NCI-H748 (cell line): ENCODE measurements around the gene NDUFS8.

ENCODE experiments used
- DNase-seq: peaks from one replicate; lab custom pipeline; 2025; ENCODE audit not compliant: unreplicated experiment; lab: John Stamatoyannopoulos, UW

Gene NDUFS8

DNA sequence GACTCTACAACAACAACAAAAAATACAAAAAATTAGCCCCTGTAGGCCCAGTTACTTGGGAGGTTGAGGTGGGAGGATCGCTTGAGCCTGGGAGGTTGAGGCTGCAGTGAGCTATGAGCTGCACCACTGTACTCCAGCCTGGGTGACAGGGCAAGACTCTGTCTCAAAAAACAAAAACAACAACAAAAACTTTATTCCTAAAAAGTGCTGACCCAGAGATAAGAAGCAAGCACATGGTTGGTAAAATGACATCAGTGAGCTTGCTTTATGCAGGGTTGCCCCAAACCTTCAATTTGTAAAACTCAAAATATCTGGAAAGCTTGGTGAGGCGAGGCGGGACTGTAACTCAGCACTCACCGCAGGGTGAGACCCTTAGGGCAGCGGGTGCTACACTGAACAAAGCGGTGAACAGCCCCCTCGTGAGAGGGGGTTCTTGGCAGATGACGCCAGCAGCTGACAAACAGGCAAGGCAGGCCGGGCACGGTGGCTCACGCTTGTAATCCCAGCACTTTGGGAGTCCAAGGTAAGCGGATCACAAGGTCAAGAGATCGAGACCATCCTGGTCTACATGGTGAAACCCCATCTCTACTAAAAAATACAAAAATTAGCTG lies 4.9 kb downstream of the NDUFS8 start:
- no peak for DNase-seq

DNA sequence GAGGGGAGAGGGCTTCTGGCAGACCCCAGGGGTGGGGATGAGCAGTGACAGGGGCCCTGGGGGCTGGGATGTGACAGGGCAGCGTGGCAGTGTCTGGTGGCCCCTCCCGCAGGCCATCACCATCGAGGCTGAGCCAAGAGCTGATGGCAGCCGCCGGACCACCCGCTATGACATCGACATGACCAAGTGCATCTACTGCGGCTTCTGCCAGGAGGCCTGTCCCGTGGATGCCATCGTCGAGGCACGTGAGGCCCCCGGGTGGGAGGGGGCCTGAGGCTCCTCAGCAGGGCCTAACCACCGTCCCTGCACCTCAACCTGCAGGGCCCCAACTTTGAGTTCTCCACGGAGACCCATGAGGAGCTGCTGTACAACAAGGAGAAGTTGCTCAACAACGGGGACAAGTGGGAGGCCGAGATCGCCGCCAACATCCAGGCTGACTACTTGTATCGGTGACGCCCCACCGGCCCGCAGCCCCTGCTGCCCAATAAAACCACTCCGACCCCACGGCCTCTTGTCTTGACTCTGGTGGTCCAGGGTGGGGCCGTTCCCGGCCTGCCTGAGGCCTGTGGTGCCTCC lies 5.7 kb downstream of the NDUFS8 start:
- DNase-seq: no peak

DNA sequence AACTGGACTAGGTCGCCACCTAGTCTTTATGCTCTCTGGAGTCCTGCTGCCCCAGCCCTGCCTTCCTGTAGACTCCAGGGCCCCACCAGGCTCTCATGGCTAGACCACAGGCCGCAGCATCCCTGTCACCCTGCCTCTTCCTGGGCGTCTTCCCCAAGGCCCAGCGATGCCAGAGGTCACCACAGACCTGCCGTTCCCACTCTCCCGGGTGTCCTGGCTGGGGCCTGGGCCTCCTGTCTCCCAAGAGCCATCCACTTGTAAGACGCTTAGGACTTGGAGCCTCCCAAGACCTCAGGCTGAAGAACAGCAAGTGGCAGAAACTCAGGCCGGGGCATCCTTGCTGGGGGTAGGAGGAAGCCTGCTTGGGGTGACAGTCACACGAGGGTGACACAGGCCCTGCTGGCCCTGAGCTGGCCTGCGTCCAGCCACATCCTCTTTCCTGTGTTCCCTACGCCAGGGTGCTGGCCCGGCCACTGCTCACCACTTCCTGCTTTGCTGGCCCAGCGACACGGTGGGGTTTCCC lies 6.3 kb downstream of the NDUFS8 start:
- no peak for DNase-seq

DNA sequence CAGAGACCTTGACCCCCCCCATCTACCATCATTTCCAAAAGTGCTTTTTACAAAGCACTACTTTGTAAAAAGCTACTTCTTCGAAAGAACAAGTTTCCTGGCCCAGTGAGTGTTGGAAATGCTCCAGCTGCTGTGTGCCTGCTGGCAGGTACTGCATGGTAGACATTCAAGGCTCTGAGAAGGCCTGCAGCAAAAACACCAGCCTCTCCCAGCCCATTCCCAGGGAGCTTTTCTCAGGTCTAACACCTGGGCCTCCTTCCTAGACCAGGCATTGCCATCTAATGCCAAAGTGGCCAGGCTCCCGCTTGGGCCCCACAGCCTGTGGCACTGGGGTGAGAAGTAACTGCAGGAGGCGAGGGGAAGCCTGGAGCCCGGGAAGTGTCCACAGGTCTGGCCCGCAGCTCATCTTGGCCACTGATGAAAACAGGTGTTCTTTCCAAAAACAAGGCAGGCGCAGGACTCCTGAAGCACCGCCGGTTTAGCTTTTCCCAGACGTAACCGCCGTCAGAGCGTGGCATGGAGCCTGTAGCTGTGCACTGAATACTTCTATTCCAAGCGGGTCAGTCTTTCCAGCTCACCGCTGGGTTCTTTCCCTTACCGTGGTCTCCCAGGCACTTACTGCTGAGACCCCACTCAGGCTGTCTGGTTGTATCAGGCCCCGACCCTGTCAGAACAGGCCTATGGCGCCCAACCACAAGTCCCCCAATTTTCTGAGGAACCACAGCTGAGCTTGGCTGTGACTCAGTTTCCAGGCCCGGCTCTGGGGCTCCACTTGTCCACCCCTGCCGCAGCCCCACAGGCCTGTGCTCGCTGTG lies 7.1 kb downstream of the NDUFS8 start:
- DNase-seq: no peak

DNA sequence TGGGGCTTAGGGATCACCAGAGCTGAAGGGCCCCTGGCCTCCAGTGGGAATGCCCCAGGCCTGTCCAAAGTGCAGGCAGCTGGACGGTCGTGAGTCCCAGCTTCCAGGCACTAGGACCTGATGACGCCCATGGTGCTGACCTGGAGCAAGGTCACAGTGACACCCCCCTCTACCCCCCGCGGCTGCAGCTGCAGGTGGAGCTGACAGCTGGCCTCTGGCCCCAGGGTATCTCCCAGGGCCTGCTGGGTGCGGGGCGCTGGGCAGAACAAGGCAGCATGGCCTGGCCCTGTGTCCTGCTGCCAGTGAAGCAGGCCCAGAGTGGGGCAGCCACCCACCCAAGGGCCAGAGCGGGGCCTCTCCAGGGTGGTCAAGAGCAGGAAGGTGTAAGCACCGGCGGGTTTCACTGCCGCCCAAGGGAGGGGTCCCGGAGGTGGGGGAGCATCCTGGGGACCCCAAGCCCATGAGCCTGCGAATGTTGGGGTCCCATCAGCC lies 7.8 kb downstream of the NDUFS8 start:
- DNase-seq: no peak

DNA sequence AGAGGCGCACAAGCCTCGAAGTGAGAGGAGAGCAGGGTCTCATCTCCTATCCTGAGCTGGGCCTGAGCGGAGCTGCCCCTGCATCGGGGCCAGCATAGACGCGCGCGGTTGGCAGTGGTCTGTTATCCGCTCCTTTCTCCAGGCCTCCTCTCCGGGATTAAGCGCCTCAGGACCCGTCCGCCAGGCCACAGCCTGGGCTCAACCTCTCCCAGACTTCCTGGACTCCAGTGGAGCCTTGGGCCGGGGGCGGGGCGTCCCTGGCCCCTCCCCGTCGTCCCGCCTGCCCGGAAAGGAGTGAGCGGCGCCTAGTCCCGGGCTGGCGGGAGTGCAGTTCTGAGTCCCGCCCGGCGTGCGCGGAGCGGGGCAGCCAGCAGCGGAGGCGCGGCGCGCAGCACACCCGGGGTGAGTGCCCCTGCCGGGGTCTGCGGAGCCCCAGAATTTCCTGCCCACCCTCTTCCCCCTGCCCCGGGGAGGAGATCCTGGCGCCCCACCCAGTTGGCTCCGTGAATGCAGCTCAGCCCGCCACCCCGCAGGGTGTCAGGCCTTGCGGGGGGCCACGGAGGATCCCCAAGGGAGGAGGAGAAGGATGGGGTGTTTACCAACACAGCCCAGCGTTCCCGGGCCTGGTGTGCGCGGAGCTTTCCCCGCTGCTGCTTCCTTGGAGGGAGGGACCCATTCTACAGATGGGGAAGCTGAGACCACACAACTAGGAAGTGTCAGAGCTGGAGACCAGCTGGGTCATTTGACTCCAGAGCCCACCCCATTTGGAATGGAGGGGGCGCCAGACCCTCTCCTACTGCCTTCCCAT lies 8.4 kb downstream of the NDUFS8 start, which contains the start of gene TCIRG1:
Gene TCIRG1 (plus strand): TSS at position 308 of the 808 bp plus-strand sequence. CDS start 2,247 bp downstream, outside the sequence.
- DNase-seq: no peak

DNA sequence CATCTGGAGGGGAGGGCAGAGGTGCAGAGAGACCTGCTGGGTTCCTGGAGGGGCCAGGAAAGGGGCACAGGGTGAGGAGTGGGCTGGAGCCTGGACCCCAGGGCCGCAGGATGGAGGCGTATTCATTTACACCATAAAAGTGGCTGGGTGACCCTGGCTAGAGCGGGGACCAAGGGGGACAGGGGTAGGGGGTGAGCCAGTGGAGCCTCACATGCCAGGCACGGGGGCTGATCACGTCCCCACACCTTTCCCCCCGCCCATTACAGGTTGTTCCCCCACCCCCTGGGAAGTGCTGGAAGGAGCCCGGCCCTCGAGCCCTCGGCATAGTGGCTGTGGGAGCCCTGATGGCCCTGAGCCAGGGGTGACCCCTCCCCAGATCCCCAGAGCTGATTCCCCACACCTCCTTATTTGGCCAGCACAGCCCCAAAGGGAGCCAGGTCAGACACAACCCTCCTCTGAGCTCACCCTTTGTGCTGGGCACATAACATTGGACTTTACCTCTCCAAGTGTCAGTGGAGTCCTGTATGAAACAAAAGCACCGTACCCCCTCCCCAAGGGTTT lies 9.1 kb downstream of the NDUFS8 start:
- no peak for DNase-seq

DNA sequence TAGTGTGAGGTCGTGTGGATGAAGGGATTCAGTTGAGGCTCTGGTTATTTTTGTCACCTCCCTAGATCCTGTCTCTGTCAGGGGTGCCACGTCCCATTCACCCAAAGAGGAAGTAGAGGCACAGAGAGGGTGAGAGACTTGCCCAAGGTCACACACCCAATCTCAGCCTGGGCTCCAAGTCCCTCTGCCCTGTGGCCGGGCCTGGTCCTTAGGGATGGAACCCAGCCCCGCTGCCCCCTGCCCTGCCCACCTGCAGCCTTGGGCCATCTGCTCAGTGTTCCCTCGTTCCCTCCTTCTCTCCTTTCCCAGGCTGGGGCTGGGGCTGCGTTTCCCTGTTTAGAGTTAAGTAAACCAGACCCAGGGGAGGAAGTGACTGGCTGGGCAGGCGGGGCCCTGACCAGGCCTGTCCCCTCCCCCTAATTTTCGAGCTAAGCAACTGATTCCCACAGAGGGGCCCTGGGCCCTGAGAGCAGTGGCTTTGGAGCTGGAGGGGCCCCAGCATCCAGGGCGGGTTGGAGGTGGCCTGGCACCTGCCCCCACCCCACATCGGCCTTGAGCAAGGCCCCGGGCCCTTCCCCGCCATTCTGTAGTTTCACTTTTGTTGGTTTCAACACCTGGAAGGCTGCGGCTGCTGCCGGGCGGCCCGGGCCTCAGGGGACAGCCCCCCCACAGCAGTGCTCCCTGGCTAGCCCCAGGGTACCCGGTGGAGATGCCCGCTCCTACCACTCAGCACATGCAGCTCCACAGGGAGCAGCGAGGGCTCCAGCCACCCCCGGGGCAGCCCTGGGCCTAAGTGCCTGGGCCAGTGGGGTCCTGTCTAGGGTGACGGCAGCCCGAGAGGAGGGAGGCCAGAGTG lies 9.8 kb downstream of the NDUFS8 start:
- no peak for DNase-seq

DNA sequence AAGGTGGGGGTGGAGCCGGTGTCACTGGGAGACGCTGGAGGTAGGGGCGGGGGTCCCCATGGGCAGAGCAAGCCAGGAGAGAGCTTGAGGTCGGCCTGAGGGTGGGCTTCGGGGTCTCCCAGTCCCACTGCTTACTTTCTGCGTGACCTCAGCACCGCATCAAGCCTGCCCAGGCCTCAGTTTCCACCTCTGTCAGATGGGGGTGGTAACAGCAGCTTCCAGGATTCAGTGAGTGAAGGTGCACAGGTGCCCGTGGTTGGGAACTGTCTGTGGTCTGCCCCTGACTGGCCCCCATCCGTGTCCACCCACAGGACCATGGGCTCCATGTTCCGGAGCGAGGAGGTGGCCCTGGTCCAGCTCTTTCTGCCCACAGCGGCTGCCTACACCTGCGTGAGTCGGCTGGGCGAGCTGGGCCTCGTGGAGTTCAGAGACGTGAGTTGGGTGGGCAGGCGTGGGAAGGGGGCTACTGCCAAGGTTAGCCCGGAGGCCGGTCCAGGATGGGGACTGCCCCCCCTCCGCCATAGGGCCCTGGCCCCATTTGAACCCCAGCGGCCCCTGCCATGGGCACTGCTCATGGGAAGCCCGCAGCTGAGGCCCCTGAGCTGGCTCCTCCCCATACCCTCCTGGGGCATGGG lies 10.6 kb downstream of the NDUFS8 start:
- DNase-seq: no peak

DNA sequence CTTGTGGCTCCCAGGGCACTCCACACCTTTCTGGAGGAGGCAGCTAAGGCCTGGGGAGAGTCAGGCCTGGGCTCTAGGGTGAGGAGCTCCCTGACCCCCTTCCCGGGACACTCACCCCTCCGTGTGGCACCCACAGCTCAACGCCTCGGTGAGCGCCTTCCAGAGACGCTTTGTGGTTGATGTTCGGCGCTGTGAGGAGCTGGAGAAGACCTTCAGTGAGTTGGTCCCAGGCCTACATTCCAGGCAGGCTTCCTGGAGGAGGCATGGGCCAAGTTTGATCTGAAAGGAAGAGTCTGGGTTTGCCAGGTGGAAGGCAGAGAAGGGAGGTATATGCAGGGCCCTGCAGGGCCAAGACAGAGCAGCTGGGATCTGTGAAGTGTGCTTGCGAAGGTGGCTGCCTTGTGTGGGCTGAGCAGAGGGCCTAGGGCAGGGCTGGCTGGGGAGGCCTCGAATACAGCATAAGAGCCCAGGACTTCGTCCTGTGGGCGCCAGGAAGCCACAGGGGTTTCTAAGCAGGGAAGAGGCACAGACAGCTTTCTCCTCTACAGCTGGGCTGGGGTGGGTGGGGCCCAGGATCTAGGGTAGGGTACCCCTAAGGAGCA lies 11.2 kb downstream of the NDUFS8 start:
- DNase-seq: no peak

DNA sequence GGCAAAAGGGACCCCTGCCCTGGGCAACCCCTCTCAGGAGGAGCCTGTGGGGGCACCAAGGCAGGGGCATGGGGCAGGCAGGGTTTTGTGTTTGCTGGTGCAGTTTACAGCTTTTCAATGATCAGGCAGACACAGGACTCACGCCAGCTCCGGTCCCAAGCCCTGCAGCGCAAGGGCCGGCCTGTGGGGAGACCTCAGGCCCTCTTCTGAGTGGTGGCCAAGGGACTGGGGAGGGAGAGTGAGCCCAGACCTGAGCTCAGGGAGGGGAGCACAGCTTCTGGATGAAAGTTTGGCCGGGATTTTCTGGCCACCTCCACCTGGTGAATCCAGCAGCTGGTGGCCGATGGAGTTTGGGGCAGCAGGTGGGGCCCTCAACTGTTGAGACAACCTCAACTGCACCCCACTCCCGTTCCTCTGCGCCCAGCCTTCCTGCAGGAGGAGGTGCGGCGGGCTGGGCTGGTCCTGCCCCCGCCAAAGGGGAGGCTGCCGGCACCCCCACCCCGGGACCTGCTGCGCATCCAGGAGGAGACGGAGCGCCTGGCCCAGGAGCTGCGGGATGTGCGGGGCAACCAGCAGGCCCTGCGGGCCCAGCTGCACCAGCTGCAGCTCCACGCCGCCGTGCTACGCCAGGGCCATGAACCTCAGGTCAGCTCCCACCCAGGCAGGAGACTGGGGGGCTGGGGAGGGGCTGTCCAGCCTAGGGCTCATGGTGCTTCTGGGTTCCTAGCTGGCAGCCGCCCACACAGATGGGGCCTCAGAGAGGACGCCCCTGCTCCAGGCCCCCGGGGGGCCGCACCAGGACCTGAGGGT lies 11.9 kb downstream of the NDUFS8 start:
- DNase-seq: no peak

DNA sequence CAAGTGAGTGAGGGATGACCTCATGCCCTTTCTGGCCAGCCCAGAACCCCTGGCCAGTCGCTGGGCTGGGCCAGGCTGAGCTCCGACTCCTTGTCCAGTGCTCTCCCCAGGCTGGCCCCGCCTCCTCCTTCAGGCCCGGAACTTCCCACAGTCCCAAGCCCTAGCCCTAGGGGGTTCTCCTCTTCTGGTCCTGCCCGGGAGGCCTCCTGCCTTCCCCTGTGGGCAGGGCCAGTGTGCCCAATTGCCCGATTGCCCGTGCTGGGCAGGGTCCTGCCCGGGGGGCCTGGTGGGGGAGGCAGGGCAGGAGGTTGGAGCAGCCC lies 12.5 kb downstream of the NDUFS8 start:
- DNase-seq: no peak

DNA sequence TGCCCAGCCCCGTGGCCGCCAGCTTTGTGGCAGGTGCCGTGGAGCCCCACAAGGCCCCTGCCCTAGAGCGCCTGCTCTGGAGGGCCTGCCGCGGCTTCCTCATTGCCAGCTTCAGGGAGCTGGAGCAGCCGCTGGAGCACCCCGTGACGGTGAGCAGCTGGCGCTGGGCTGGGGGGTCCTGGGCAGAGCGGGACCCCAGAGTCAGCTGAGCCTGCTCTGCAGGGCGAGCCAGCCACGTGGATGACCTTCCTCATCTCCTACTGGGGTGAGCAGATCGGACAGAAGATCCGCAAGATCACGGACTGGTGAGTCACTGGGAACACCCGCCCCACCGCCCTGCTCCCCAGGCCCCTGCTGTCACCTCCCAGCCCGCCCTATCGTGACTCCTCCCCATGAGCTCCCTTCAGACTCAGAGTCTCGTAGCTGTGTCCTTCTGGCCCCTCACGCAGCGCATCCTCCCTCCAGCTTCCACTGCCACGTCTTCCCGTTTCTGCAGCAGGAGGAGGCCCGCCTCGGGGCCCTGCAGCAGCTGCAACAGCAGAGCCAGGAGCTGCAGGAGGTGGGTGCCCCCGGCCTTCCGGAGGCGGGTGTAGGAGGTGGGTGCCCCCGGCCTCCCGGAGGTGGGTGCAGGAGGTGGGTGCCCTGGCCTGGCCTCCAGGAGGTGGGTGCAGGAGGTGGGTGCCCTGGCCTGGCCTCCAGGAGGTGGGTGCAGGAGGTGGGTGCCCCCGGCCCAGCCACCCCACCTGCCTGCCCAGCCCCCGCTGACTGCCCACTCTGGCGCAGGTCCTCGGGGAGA lies 13.1 kb downstream of the NDUFS8 start:
- DNase-seq: no peak

DNA sequence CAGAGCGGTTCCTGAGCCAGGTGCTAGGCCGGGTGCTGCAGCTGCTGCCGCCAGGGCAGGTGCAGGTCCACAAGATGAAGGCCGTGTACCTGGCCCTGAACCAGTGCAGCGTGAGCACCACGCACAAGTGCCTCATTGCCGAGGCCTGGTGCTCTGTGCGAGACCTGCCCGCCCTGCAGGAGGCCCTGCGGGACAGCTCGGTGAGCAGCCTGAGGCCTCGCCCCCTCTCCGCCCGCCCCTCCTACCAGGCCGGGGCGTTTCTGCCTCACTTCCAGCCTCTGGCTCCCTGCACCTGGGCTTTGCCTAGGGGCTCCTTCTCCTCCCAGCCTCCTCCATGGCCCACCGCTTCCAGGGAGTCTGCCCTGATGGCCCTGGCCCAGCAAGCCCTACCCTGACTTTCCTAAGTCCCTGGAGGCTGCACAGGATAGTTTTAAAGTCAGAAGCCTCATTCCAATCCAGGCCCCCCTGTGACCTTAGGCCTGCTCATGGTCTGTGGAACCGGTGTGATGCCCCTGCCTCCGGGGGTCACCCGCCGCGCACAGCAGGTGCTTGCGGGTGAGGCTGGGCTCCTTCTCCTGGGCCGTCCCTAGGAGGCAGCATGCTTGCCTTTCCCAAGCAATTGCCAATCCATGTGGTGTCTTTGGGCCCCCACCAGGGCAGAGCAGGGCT lies 13.8 kb downstream of the NDUFS8 start:
- DNase-seq: no peak

DNA sequence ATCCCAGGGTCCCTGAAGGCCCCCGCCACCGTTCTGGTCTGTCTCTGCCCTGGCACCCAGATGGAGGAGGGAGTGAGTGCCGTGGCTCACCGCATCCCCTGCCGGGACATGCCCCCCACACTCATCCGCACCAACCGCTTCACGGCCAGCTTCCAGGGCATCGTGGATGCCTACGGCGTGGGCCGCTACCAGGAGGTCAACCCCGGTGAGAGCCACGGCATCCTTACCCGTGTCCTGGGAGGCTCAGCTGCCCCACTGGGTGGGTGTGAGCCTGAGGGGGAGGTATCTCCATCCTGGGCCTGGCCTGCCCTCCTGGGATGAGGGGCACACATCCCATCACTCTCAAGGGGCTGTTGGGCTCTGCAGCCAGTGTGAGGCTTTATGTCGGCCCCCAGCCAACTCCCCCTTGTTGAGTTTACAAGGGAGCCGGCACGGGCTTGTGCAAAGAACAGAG lies 14.4 kb downstream of the NDUFS8 start:
- DNase-seq: no peak

DNA sequence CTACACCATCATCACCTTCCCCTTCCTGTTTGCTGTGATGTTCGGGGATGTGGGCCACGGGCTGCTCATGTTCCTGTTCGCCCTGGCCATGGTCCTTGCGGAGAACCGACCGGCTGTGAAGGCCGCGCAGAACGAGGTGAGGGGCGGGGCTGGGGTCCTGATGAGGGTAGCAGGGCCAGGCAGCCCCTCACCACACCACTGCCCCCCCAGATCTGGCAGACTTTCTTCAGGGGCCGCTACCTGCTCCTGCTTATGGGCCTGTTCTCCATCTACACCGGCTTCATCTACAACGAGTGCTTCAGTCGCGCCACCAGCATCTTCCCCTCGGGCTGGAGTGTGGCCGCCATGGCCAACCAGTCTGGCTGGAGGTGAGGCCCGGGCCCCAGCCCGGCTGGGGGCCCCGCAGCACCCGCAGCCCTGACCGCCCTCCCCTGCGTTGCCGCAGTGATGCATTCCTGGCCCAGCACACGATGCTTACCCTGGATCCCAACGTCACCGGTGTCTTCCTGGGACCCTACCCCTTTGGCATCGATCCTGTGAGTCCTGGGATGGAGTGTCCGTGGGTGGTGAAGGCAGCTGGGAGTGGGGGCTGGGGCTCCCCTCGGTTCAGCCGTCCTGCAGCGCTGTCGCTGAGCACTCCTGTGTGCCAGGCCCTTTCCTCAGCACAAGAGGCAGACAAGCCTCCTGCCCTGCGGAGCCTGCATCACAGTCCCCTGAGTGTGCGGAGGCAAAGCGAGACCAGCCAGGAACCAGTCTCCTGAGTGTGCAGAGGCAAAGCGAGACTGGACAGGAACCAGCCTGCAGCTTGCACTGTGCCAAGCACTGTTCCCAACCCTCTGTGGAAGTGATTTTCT lies 17.2 kb downstream of the NDUFS8 start:
- no peak for DNase-seq
